GM12875 (cell line): ENCODE data around the gene RUFY3.
"Not testable (repeated sequence)": the region's sequence is repeated elsewhere in the genome, so short reads cannot be mapped to it uniquely, and the experiment has no call there.

Experiments used
- H3K4me3 ChIP-seq: one replicate; pipeline ENCODE4 v1.5.1; 2011; ENCODE audit warnings: low read depth, low read length, control low read depth
- CTCF ChIP-seq: IDR thresholded peaks from 2 replicates; pipeline ENCODE4 v1.5.1; 2011; ENCODE audit warnings: low read depth, mild to moderate bottlenecking, control low read depth, inconsistent platforms, low read length, moderate library complexity, borderline replicate concordance; ENCODE audit not compliant: insufficient read depth

RUFY3 gene

GRCh38 chr4:70831293-70831692 is 109.5 kb downstream of the RUFY3 start:
- TF ChIP-seq CTCF: no peak
- H3K4me3 ChIP-seq: no peak overlapping the region

DNA sequence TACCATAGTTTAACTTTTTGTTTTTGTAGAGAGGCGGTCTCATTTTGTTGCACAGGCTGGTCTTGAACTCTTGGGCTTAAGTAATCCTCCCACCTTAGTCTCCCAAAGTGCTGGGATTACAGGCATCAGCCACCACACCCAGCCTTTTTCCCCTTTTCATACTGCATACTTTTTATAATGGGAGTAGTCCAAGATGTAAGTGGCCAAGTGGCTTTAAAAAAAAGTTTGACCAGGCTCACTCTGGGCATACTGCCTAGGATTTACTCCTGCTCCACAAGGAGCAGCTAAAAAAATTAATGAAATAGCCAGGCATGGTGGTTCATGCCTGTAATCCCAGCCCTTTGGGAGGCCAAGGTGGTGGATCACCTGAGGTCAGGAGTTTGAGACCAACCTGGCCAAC is 111.9 kb downstream of the RUFY3 start:
- H3K4me3 ChIP-seq: no peak overlapping the region
- no peak for TF ChIP-seq CTCF

DNA sequence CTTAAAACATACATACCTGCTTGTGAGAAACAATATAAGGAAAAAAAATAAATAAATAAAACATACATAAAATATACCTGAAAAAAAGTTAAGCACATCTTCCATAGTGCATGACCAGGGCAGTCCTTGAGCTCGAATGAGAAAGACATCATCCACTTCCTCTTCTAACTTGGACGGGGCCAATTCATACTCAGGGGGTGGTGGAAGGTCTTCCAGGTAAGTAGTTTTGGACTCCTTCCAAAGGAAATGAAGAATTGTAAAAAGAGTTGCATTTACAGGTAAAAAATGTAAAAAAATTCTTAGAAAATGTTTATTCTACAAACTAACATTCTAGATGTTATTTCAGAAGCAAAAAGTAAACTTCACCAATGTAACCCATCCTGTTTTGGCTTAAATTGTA is 114.3 kb downstream of the RUFY3 start:
- TF ChIP-seq CTCF: no peak
- H3K4me3 ChIP-seq: no peak overlapping the region

DNA sequence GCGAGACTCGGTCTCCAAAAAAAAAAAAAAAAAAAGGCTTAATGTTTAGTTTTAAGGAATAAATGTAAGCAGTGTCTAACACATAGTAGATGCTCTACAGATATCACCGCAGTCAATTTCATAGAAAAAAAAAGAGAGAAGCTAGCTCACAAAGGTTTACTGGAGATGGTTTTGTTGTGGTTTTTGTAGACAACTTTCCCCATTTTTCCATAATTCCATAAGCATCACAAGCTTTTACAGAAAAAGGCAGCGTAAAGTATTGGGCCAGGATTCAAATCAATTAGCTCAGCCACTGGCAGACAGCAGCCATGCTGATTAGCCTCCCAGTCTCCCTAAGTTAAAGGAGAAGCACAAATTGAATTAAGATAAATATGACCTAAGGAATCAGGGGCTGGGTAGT is 116.4 kb downstream of the RUFY3 start:
- peak overlapping the region; percentile 94 for H3K4me3 ChIP-seq
- TF ChIP-seq CTCF: no peak

- no peak for TF ChIP-seq CTCF
- H3K4me3 ChIP-seq: peak overlapping the region; percentile 94
Observed at GRCh38 chr4:70838666-70839588, 117.2 kb downstream of the RUFY3 start.

GRCh38 chr4:70839589-70840093 is 117.9 kb downstream of the RUFY3 start, which contains the start of gene GRSF1:
Gene GRSF1, minus strand, starts transcription at chr4:70839890. Its CDS starts 63 bp downstream, at chr4:70839827.
- peak within 1 kb of the TSS; percentile 94 for H3K4me3 ChIP-seq
- peak; percentile 30; the same call in 1 of the 2 replicates for TF ChIP-seq CTCF

DNA sequence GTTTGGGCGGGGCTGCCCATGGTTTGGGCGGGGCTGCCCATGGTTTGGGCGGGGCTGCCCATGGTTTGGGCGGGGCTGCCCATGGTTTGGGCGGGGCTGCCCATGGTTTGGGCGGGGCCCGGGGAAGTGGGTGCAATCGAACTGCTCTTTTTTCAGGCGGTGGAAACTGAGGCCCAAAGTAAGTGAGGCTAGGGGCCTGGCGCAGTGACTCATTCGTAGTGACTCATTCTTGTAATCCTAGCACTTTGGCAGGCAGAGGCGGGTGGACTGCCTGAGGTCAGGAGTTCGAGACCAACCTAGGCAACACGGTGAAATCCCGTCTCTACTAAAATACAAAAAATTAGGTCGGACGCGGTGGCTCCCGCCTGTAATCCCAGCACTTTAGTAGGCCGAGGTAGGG is 118.4 kb downstream of the RUFY3 start:
- H3K4me3 ChIP-seq: not testable (repeated sequence)

DNA sequence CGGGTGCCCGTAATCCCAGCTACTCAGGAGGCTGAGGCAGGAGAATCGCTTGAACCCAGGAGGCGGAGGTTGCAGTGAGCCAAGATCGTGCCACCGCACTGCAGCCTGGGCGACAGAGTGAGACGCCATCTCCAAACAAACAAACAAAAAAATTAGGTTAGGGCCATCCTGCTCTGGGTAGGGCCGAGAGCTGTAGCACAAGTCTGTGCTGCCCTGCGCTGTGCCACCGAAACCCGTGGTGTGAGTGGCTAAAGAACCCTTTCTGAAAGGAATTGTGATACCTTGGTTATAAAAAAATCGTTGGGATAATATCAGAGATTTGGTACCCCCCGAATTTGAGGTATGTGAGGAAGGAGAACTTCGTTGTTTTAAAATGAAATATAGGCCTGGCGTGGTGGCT is 118.9 kb downstream of the RUFY3 start:
- not testable (repeated sequence) for H3K4me3 ChIP-seq
